ENCODE data around the gene TNS4. TPM values are rescaled to one million over a fixed set of nuclear protein-coding genes. Genes with fewer than 3 reads are reported as not detected.

The TNS4 gene
- total and polyA plus RNA-seq, 7 donors = 1.2 to 6.9 (median 1.8) TPM; not detected in 4

DNA sequence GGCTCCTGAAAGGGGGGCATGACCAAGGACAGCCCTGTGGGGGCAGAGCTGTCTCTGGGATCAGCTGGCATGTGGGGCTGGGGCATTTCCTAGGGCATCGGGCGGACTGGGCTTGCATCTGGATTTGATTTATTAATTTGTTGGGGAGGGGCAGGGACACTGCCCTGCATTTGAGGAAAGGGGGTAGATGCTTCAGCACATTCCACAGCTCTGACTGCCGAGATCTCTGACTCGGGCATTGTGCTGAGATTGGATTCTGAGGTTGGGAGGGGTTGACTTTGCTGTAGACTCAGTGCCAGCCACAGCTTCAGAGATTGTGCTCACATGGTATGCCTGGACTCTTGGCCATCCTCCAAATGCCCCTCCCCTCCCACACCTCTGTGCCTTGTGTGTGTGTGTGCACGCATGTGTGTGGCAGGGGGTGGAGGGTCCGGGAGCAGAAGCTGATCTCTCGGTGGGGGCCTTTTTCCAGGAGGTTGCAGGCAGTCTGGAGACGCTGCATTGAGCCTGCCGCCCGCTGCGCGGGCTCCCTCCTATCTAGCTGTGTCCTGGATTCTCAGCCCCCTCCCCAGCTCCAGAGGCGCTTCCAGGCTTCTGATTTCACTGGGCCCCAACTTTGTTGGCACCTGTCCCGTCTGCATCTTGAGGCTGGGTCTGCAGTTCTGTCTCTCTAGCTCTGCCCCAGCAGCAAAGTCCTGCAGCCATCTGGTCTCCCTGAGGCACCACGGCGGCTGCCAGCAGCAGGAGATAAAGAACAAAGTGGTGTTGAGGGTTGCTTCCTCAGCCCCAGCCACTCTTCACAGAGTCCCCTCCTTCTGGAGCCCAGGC, 43.2 kb downstream of the TNS4 start:
- WGBS, 2 donors = 73 to 76% methylated on average over 16 of the region's 16 CpGs
- H3K4me1 ChIP-seq = peaks cover 0 to 99% (median 90%) of the 10 kb centered on the region in 4 donors
- no peak overlapping the region for H3K4me3 ChIP-seq
- intact Hi-C loops (cut with DNase I) = no loop called here
- H3K36me3 ChIP-seq = peaks cover 15 to 50% (median 29%) of the 10 kb centered on the region in 4 donors
- peak; percentile 82 for DNase-seq
- peak overlapping the region; percentile 77 to 96 (median 88) for H3K27ac ChIP-seq
- H3K27me3 ChIP-seq = no peaks in the 10 kb centered on the region
- TF ChIP-seq, protein P1, sequence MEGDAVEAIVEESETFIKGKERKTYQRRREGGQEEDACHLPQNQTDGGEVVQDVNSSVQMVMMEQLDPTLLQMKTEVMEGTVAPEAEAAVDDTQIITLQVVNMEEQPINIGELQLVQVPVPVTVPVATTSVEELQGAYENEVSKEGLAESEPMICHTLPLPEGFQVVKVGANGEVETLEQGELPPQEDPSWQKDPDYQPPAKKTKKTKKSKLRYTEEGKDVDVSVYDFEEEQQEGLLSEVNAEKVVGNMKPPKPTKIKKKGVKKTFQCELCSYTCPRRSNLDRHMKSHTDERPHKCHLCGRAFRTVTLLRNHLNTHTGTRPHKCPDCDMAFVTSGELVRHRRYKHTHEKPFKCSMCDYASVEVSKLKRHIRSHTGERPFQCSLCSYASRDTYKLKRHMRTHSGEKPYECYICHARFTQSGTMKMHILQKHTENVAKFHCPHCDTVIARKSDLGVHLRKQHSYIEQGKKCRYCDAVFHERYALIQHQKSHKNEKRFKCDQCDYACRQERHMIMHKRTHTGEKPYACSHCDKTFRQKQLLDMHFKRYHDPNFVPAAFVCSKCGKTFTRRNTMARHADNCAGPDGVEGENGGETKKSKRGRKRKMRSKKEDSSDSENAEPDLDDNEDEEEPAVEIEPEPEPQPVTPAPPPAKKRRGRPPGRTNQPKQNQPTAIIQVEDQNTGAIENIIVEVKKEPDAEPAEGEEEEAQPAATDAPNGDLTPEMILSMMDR (IDR thresholded peaks at IDR 0.05) = no peak
- TF ChIP-seq POLR2A (IDR thresholded peaks at IDR 0.05) = no peak
- TF ChIP-seq EP300 (IDR thresholded peaks at IDR 0.05) = no peak
- peak in 2 of 4 donors; percentile 45 to 47 for TF ChIP-seq POLR2AphosphoS5 (IDR thresholded peaks at IDR 0.05)
- H3K9me3 ChIP-seq = no peaks in the 10 kb centered on the region

DNA sequence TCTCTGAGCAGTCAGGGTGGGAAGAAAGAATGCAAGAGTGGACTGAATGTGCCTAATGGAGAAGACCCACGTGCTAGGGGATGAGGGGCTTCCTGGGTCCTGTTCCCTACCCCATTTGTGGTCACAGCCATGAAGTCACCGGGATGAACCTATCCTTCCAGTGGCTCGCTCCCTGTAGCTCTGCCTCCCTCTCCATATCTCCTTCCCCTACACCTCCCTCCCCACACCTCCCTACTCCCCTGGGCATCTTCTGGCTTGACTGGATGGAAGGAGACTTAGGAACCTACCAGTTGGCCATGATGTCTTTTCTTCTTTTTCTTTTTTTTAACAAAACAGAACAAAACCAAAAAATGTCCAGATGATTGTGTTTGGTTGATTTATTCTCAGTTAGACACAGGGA, 44.1 kb downstream of the TNS4 start:
- no peaks in the 10 kb centered on the region for H3K27me3 ChIP-seq
- peak; percentile 57 for DNase-seq
- intact Hi-C loops (cut with DNase I) = no loop called here
- H3K4me3 ChIP-seq = no peak overlapping the region
- H3K9me3 ChIP-seq = no peaks in the 10 kb centered on the region
- H3K27ac ChIP-seq = peak overlapping the region; percentile 77 to 96 (median 88)
- H3K4me1 ChIP-seq = peaks cover 0 to 99% (median 90%) of the 10 kb centered on the region in 4 donors
- WGBS, 2 donors = 91 to 93% methylated on average over 3 of the region's 3 CpGs
- peaks cover 20 to 58% (median 36%) of the 10 kb centered on the region in 4 donors for H3K36me3 ChIP-seq
- TF ChIP-seq POLR2A (IDR thresholded peaks at IDR 0.05) (no peak), EP300 (IDR thresholded peaks at IDR 0.05) (no peak)
- TF ChIP-seq, protein P1 (IDR thresholded peaks at IDR 0.05) = no peak

DNA sequence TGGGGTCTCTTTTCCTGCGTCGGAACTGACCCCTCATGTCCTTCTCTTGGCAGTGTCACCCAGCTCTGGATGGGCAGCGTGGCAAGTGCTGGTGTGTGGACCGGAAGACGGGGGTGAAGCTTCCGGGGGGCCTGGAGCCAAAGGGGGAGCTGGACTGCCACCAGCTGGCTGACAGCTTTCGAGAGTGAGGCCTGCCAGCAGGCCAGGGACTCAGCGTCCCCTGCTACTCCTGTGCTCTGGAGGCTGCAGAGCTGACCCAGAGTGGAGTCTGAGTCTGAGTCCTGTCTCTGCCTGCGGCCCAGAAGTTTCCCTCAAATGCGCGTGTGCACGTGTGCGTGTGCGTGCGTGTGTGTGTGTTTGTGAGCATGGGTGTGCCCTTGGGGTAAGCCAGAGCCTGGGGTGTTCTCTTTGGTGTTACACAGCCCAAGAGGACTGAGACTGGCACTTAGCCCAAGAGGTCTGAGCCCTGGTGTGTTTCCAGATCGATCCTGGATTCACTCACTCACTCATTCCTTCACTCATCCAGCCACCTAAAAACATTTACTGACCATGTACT, 44.9 kb downstream of the TNS4 start:
- Histone ChIP-seq H3K27me3 (no peaks in the 10 kb centered on the region), H3K4me3 (no peak overlapping the region), H3K27ac (peak overlapping the region; percentile 77 to 96 (median 88)), H3K36me3 (peaks cover 20 to 63% (median 36%) of the 10 kb centered on the region in 4 donors), H3K4me1 (peaks cover 0 to 99% (median 90%) of the 10 kb centered on the region in 4 donors), H3K9me3 (no peaks in the 10 kb centered on the region)
- TF ChIP-seq, protein P1 (IDR thresholded peaks at IDR 0.05) = no peak
- peak in 3 of 4 donors; percentile 5 to 49 (median 44) for TF ChIP-seq POLR2AphosphoS5 (IDR thresholded peaks at IDR 0.05)
- DNase-seq = peak; percentile 71
- intact Hi-C loops (cut with DNase I) = no loop called here
- WGBS, 2 donors = 82 to 88% methylated on average over 16 of the region's 16 CpGs

DNA sequence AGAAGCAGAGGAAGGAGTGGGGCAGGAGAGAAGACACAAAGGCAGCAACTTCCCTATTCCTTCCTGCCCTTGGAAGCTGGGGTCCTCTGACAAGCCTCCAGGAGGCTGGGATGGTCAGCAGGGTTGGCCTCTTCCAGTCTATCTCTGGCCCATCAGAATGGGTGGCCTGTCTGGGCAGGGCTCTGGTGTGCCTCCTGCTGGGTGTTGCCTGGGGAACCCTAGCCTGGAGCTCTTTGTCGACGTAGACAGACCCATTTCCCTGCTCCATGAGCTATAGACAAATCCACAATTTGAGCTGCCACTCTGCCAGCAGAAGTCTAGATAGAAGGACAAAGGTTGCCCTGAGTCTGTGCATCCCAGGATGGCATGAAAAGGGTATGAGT, 46.8 kb downstream of the TNS4 start:
- H3K4me3 ChIP-seq = no peak overlapping the region
- H3K27ac ChIP-seq = peak overlapping the region; percentile 93 to 99 (median 95)
- DNase-seq = no peak
- peaks cover 0 to 99% (median 87%) of the 10 kb centered on the region in 4 donors for H3K4me1 ChIP-seq
- no peak for TF ChIP-seq POLR2AphosphoS5 (IDR thresholded peaks at IDR 0.05)
- TF ChIP-seq, protein P1 (IDR thresholded peaks at IDR 0.05) = no peak
- TF ChIP-seq POLR2A (IDR thresholded peaks at IDR 0.05) = no peak
- TF ChIP-seq EP300 (IDR thresholded peaks at IDR 0.05) = no peak
- 81 to 82% methylated on average over 2 of the region's 2 CpGs for WGBS, 2 donors
- no peaks in the 10 kb centered on the region for H3K27me3 ChIP-seq
- H3K36me3 ChIP-seq = peaks cover 20 to 63% (median 36%) of the 10 kb centered on the region in 4 donors
- intact Hi-C loops (cut with DNase I) = no loop called here
- H3K9me3 ChIP-seq = no peaks in the 10 kb centered on the region

Measured in sigmoid colon (tissue), 7 donors.